CD4-positive, alpha-beta T cell treated with Interleukin-15 for 4 hours (primary cell): ENCODE data around the gene FOXR2.

Source experiments
- DNase-seq: peaks from one replicate; pipeline ENCODE4 v3.0.0-alpha.2; 2020; ENCODE audit warnings: low spot score

FOXR2 gene, protein sequence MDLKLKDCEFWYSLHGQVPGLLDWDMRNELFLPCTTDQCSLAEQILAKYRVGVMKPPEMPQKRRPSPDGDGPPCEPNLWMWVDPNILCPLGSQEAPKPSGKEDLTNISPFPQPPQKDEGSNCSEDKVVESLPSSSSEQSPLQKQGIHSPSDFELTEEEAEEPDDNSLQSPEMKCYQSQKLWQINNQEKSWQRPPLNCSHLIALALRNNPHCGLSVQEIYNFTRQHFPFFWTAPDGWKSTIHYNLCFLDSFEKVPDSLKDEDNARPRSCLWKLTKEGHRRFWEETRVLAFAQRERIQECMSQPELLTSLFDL

GRCh38 chrX:55623100-55623499 is at the start of gene FOXR2:
TSS of gene FOXR2 (plus strand) at chrX:55623400. CDS start at chrX:55623712, 312 bp downstream.
- DNase-seq, result no peak

DNA sequence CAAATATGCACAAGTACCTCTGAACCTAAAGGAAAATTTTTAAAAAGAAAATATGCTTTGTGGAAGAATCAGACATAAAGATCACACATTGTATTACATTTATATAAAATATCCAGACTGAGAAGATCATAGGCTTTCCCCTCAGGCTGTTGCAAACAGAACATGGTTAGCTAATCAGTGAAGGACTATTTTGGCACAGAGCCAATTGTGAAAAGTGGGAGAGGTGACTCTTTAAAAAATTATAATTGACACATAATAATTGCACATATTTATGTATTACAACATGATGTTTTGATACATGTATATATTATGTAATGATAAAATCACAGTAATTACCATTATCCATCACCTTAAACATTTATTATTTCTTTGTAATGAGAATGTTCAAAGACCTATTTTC is 44.1 kb upstream of the FOXR2 start:
- DNase-seq, result no peak

GRCh38 chrX:55582447-55582846 is 40.8 kb upstream of the FOXR2 start:
- DNase-seq, result no peak

GRCh38 chrX:55593296-55593695 is 29.9 kb upstream of the FOXR2 start:
- DNase-seq, result no peak

DNA sequence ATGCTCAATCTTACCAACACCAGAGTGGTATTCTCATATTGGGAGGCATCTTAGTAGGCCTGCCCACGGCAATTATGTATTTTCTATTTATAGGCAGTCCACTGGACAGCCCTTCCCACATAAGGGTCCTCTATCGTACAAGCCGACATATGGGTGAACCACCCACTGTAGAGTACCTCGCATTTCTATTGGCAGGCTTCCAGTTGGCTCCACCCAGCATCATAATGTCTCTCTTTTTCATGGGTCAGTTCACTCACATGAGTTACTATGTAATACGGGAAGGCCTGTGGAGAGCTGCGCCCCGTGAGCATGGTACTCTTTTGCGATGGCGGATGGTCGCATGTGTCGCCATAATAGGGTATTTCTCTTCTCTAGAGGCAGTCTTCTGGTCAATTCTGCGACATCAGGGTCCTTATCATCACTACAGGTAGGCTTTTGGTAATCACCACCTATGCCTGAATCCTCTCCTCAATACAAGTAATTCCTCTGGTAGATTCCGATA is 29.4 kb upstream of the FOXR2 start:
- no peak for DNase-seq

DNA sequence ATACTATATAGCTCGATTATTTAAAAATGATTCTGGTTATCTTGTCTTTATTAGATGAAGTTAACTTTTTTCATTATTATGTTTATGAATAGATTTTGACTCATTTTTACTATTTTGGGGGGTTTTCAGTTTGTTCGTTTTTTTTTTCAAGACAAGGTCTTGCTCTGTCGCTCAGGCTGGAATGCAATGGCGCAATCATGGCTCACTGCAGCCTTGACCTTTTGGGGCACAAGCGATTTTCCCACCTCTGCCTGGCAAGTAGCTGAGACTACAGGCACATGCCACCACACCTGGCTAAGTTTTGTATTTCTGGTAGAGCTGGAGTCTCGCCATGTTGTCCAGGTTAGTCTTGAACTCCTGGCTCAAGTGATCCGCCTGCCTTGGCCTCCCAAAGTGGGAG is 24.9 kb upstream of the FOXR2 start:
- no peak for DNase-seq

GRCh38 chrX:55619547-55619946 is 3.7 kb upstream of the FOXR2 start:
- DNase-seq, result no peak

DNA sequence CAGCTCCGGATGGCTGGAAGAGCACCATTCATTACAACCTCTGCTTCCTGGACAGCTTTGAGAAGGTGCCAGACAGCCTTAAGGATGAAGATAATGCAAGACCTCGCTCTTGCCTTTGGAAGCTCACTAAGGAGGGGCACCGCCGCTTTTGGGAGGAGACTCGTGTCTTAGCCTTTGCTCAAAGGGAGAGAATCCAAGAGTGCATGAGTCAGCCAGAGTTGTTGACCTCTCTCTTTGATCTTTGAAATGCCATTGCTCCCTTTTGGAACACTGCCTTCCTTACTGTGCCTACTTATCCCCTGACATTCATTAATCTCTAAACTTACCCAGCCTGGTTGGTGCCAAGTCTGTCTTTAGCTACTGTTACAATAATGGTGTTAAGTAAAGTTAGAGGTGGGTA is 1.2 kb downstream of the FOXR2 start:
- DNase-seq, result no peak

DNA sequence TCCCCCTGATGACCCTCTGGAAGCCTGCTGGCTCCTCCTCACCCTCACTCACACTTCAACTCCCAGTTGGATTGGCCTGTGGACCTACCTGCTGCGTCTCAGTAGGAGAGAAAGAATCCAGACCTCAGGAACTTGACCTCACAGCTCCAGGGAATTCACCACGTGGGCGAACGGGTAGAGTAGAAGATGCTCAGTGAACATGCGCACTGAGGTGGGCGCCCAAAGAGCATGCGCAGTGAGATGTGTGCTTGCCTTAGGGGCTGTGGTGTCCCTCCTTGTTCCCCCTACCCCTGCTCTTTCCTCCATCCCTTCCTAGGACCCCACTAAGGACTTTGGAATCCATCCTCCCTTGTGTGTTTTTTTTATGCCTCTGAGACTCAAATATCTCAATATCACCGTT is 12.9 kb downstream of the FOXR2 start:
- no peak for DNase-seq

- DNase-seq, result no peak
These were observed 15.7 kb downstream of the FOXR2 start for GRCh38 chrX:55638933-55639332.

DNA sequence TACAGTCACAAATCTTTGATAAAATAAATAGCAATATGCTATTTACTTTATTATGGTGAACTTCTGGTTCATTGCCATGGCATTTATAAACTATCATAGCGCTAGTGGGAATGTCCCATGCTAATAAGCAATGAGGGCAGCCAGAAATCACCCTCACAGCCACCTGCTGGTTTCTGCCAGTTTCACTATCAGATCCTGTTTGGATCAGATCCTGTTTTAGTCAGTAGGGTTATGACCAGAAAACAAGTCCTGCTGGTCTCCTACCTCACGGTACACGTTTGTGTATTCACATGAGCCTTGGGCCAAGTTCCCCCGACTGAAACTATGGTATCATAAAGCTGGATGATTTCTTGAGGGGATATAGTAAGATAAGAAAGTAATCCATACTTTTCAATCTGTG is 17.7 kb downstream of the FOXR2 start:
- DNase-seq, result no peak

GRCh38 chrX:55648434-55648833 is 25.2 kb downstream of the FOXR2 start:
- no peak for DNase-seq

DNA sequence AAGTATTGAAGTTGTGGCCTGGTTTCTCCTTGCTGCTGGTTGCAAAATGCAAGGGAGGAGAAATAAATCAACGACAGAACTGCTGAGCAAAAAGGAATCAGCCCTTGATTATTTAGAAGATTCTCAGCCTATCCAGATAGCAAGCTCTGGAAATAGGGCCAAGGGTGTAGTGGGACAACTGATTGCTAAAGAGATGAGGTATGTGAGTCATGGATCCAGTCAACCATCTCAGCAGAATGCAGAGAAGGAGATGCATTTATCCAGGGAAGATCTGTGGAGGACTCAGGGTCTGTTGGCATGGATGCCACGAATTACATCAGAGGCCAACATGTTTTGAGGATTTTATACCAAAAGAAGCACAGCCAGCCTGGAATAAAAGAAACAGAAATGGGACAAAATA is 36.7 kb downstream of the FOXR2 start:
- DNase-seq, result no peak

DNA sequence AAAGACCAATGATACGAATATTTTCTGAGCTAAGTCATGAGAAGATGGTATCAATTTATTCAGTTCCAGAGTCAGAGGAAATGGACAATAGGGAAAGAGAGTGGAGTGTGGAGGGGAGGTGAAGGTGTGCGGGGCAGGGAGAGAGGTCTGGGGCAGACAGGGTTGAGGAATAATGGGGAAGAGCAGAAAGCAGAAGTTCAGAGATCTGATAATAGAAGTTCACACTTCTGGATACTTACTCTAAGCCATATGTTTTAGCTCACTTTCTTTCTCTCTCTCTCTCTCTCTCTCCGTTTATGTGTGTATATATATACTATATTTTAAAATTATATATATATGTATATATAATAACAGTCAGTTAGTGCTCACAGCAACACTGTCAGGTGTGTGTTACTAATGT is 40.4 kb downstream of the FOXR2 start:
- DNase-seq, result no peak

DNA sequence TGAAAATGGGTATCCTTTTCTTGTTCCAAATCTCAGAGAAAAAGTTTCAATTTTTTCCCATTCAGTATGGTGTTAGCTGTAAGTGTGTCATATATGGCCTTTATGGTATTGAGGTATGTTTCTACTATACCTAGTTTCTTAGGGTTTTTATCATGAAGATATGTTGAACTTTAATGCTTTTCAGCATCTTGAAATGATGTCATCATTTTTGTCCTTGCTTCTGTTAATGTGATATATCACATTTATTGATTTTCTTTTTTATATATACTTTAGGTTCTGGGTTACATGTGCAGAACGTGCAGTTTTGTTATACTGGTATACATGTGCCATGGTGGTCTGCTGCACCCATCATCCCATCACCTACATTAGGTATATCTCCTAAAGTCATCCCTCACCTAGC is 44.9 kb downstream of the FOXR2 start:
- DNase-seq, result no peak
